HEK293T (cell line): ENCODE results near the gene PFKP.

ENCODE experiments used
- BHLHE40 ChIP-seq: fragments of 450-650 bp; IDR thresholded peaks from 2 replicates; pipeline ENCODE4 v1.6.1; 2016; ENCODE audit warnings: mild to moderate bottlenecking, moderate library complexity, borderline replicate concordance
- CTBP1 ChIP-seq: fragments of 450-650 bp; IDR thresholded peaks from 2 replicates; pipeline ENCODE4 v1.6.1; 2016; ENCODE audit warnings: borderline replicate concordance
- ELF4 ChIP-seq: fragments of 450-650 bp; IDR thresholded peaks from 2 replicates; pipeline ENCODE4 v1.6.1; 2017; ENCODE audit warnings: antibody characterized with exemption
- FOXA1 ChIP-seq: fragments of 450-650 bp; IDR thresholded peaks from 2 replicates; pipeline ENCODE4 v1.6.1; 2016; ENCODE audit warnings: mild to moderate bottlenecking
- FOXK2 ChIP-seq: fragments of 450-650 bp; IDR thresholded peaks from 2 replicates; pipeline ENCODE4 v1.6.1; 2016; ENCODE audit warnings: mild to moderate bottlenecking
- FOXM1 ChIP-seq: fragments of 450-650 bp; IDR thresholded peaks from 2 replicates; pipeline ENCODE4 v1.6.1; 2017; ENCODE audit warnings: mild to moderate bottlenecking, borderline replicate concordance
- HDGF ChIP-seq: fragments of 450-650 bp; IDR thresholded peaks from 2 replicates; pipeline ENCODE4 v1.6.1; 2017; ENCODE audit warnings: antibody characterized with exemption, borderline replicate concordance
- L3MBTL2 ChIP-seq: fragments of 450-650 bp; conservative IDR thresholded peaks from 2 replicates; pipeline ENCODE4 v1.6.1; 2016; ENCODE audit warnings: mild to moderate bottlenecking
- LEF1 ChIP-seq: fragments of 450-650 bp; IDR thresholded peaks from 2 replicates; pipeline ENCODE4 v1.6.1; 2017; ENCODE audit warnings: mild to moderate bottlenecking, borderline replicate concordance
- PKNOX1 ChIP-seq: fragments of 450-650 bp; IDR thresholded peaks from 2 replicates; pipeline ENCODE4 v1.6.1; 2016
- SP1 ChIP-seq: fragments of 450-650 bp; IDR thresholded peaks from 2 replicates; pipeline ENCODE4 v1.6.1; 2017
- SUZ12 ChIP-seq: fragments of 450-650 bp; IDR thresholded peaks from 2 replicates; pipeline ENCODE4 v1.6.1; 2016; ENCODE audit warnings: mild to moderate bottlenecking
- TARDBP ChIP-seq: fragments of 450-650 bp; IDR thresholded peaks from 2 replicates; pipeline ENCODE4 v1.6.1; 2016

DNA sequence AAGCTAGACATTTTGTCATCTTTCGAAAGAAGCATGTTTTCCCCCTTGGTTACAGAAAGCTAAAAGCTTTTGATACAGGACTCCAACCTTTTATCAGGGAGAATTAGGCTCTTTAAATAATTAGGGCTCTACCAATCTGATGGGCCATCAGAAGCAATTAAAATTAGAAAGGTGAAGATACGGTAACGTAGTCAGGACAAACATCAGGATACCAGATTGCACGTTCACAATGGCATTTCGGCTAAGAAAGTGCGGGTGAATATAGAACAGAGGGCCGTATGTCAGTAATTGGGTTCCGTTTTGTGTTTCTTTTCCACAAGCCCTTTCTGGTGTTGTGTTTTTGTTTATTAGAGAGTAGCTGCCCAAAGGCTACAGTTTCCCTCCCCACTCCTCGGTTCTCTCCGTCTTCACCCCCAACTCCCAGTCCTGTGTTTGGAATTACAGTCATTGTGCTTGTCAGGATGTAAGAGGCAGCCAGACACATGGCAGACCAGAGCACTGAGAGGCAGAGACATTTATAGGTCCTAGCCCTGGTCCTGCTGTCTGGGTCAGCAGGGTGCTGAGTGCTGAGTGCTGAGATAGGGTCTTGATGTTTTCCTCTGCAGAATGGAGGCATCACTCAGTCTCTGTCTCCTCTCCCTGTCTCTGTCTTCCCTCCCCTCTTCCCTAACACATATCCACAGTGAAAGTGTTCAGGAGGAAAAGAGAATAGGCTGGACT is 5.5 kb downstream of the PFKP start:
- TF ChIP-seq SP1 (no peak), FOXM1 (no peak), PKNOX1 (no peak), SUZ12 (no peak), TARDBP (no peak), BHLHE40 (no peak), HDGF (no peak), FOXK2 (no peak), FOXA1 (no peak), CTBP1 (no peak), L3MBTL2 (no peak), LEF1 (no peak), ELF4 (no peak)
